ENCODE measurements around the gene CNTNAP2.
"Not testable (repeated sequence)": the region's sequence is repeated elsewhere in the genome, so short reads cannot be mapped to it uniquely, and the experiment has no call there.

The CNTNAP2 gene

GRCh38 chr7:146791344-146792285 lies 675.0 kb downstream of the CNTNAP2 start:
- no peak for DNase-seq

DNA sequence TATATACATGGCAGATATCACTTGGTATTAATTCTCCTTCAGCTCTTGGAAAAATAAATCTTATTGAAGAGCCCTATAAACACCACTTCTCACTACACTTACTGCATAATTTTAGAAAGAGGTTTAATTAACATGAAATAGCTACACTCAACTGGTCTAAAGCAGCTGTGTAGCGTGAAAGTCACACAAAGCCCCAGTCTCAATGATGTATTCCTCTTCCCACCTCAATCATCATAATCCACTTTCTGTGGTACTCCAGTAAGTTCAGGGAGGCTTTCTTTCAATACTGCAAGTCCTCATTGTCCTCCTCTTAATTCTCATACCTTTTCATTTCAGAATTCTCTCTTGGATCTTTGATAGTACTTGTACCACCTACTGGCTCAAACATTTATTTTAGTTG lies 688.0 kb downstream of the CNTNAP2 start:
- DNase-seq, result no peak

DNA sequence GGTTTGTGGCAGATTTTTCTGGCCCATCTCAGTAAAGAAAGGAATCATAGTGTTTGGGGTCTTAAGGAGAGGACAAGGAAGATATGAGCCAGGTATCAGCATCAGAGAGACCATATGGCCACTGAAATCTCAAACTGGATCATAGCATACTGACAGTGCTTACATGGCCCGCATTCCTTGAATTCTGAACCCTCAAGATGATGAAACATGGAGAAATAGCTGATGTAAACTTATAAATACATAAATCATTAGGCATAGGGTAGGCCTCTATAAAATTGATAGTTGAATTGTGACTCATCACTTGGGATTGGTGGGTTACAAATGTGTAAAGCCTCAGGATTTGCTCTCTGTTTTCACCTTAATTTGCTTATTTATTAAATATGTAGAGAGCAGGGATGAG lies 688.5 kb downstream of the CNTNAP2 start:
- no peak for DNase-seq

- no peak for DNase-seq
Measured at GRCh38 chr7:146826329-146826728, 709.7 kb downstream of the CNTNAP2 start.

DNA sequence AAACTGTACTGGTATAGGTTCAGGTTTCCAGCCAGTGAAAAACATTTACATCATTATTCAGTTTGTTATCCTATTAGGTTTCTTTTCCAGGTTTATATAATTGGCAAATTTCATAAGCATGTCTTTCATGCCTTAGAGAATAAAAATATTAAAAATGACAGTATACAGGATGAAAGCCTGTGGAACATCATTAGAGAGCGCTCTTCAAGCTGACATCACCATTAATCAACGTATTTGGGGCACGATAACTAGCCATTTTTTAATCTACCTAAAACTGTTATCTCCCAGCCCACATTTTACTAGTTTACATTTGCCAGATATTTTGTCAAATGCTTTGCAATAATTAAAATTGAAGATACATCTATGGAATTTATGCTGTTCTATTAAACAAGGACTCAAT lies 714.1 kb downstream of the CNTNAP2 start:
- no peak for DNase-seq

GRCh38 chr7:146831875-146832274 lies 715.3 kb downstream of the CNTNAP2 start:
- no peak for DNase-seq

DNA sequence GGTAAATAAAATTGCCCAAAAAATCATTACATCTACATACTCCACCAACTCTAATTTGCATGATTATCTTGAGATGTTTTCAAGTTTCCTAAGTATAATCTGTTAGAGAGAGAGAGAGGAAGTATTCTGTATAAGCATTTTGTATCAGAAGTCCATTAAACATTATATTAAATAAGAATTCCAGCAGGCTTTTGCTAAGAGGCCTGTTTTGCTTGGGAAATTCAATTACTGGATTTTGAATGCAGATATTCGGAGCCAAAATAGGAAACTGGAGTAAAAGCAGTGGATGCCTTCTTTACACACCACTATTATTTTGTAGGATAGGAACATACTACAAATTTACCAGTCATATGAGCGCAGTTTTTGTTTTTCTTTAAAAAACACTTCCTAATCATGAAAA lies 727.8 kb downstream of the CNTNAP2 start:
- DNase-seq, result no peak

DNA sequence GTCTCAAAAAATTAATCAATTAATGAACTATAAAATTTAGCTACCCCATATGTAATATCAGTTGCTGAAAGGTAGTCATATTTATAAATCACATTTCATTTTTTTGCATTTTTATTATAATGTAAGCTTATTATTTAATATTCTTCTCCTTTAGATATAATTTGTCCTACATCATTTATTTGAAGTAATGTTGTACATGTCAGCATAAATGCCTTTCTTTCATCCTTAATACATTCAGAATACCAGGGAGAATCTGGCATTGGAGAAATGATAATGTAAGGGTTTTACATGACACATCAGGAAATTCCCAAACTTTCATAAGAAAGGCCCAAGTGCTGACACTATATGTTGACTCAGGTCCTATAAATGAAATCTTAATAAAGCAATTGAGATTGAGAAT lies 742.1 kb downstream of the CNTNAP2 start:
- no peak for DNase-seq

DNA sequence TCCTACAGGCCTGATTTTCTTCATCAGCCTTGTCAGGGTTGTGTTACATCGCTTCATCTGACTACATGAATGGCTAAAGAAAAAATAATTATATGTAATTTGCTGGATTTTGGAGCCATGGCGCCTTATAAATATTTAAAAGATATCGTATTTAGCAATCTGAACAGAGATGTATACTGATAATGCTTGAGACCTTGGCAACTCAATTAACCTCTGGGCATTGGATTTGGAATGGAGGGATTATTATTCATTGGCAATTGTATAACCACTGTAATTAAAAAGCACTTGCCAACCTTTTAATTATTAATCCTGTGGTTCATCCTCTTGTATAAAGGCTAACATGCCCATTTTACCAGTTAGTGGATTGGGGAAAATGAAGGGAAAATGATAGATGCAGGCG lies 745.1 kb downstream of the CNTNAP2 start:
- DNase-seq, result no peak

DNA sequence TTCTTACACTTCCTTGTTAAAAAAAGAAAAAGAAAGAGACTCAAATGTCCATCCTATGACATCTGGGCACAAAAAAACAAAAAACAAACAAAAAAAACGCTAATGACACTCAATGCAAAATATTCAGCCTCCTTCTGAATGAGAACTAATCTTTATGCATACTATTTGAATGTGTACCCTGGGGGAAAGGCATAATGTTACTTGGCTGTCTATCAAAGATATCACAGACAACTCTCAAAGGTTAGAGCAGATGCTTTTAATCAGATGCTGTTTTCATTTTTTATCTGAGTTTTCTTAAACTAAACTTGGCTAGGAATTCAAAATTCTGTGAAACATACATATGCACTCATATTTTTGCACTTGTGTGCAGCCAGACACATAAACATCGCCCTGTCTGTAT lies 745.8 kb downstream of the CNTNAP2 start:
- no peak for DNase-seq

- no peak for DNase-seq
Measured at GRCh38 chr7:146864644-146865043, 748.0 kb downstream of the CNTNAP2 start.

DNA sequence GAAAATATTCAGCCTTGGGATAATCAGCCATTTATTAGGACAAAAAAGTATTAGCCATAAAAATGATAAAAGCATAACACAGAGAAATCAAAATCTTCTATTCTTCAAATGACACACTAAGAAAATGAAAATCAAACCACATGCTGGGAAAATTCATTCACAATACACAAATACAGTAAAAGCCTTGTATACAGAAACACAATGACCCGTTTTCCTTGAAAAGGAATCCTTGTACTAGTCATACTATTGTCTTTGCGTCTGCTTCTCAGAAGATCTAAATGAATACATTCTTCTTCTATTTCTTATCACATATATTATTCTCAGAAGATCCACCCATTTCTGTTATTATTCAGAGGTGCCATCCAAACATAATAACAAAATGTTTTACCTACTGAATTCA lies 749.1 kb downstream of the CNTNAP2 start:
- DNase-seq, result no peak

DNA sequence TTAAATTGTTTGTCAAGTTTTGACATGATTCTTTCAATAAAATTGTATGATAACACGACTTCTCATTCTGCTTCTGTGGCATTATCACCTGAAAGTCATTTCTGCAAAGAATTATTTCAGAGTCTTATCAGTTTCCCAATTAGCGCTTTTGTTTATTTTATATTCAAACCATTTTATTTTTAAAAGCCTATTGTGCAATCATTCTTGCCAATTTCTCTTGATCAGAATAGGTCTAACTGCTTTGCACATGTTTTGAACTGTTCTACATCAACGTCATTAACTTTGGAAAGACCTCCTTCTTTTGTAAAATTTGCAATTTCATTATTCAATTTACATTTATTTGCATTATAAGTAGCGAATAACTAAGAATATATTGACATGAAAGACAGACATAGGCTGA lies 758.1 kb downstream of the CNTNAP2 start:
- DNase-seq, result no peak

DNA sequence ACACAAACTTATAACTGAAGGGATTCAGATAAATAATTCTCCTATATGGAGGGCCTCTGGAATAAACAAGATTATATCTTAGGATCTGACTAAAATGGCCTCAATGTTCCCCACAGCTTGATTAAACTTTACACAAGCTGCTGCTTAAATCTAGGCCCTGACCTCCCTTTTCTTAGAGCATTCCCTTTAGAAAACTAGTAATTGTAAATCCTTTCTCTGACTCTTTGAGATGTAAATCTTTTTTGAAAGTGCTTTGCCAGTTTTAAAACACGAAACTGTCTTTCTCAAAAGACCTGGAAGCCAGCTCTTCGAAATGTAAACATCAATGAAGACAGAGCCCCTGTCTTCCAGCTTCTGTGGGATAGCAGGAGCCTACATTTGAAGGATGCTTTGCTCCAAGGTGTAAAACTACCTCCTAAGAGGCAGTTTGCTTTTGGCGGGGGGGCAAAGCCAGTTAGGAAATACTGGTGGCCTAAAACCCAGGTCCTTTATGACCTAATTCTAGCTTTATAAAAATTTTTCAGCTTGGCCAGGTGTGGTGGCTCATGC lies 758.7 kb downstream of the CNTNAP2 start:
- DNase-seq, result no peak

- DNase-seq, result no peak
Measured at GRCh38 chr7:146875981-146876380, 759.4 kb downstream of the CNTNAP2 start.

- DNase-seq, result no peak
Measured at GRCh38 chr7:146876411-146876810, 759.8 kb downstream of the CNTNAP2 start.

DNA sequence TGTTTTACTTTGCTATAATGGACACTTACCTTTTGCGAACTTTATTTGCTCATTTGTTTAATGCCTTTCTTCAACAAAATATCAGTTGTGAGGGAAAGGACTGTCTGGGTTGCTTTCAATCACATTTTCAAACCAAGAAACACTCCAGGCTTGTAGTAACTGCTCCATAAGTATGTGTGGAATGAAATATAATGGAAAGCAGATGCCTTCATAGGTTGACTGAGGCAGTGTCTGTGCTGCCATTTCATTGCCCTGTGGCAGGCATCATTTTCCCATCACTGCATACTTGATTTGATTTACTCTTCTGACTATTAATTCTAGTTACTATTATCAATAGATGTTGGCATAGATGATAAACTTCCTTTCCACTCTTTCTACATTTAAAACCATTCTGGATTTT lies 762.3 kb downstream of the CNTNAP2 start:
- DNase-seq, result no peak

GRCh38 chr7:146885231-146885630 lies 768.6 kb downstream of the CNTNAP2 start:
- DNase-seq, result no peak

DNA sequence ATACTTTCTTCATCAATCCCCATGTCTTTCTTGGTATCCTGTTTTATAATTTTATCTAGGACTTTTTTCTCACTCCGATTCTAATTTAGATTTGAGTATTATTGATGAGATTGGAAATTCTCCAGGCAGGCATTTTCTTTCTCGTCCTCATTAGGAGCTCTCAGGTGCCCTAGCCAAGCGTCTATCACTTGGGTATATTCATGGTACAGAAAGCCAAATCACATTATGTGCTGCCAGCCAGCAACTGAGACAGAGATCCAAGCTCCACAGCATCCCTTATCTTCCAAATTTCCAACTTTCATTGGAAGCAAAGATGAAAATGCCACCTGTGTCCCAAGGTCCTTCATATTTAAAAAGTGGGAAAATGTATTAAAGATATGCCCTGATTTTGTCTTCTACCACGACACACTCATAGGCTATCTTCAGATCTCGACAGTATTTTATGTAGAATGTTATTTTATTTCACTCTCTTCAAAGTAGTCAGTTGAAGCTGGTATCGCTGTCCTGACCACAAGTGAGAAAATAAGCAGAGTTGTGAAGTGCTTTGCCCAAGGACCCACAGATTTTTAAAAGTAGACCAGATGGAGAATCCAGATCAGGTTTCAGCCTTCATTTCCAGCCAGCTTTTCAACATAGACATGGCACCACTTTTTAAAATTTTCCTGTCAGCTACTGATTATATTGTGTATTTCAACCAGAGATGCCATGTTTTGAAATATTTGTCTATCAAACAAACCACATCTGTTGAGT lies 773.4 kb downstream of the CNTNAP2 start:
- DNase-seq, result no peak

- DNase-seq, result no peak
Measured at GRCh38 chr7:146892151-146892550, 775.5 kb downstream of the CNTNAP2 start.

GRCh38 chr7:146894927-146895326 lies 778.3 kb downstream of the CNTNAP2 start:
- no peak for DNase-seq

DNA sequence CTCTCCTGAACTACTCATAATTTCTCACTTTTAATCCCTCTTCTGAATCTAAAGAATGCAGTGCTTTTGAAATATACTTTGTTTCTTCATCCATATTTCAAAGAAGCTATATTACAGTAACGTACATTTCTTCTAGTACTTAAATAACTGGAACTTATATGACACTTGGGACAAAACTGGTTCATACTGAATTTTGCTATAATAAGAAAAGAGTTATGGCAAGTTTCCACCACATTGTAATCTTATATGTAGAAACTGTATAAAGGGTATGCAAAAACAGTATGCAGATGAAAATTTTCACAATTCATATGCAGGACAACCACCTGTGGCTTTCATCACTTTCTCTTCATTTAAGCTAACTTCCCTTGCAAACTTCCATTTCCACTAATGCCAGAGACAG lies 785.7 kb downstream of the CNTNAP2 start:
- DNase-seq, result no peak

GRCh38 chr7:146902728-146903127 lies 786.1 kb downstream of the CNTNAP2 start:
- DNase-seq, result no peak

GRCh38 chr7:146905746-146906145 lies 789.1 kb downstream of the CNTNAP2 start:
- not testable (repeated sequence) for DNase-seq
